SK-N-SH treated with all-trans-retinoic acid at 6 μM for 48 hours (cell line): ENCODE measurements around the gene CLEC1A.

Source experiments
- BACH2 ChIP-seq: fragments of 250-450 bp; sonication (Bioruptor Pico); IDR thresholded peaks from 2 replicates; pipeline ENCODE4 v1.9.0; 2021; ENCODE audit warnings: mild to moderate bottlenecking, borderline replicate concordance
- ESRRG ChIP-seq: fragments of 250-450 bp; sonication (Bioruptor Pico); IDR thresholded peaks from 2 replicates; pipeline ENCODE4 v1.6.1; 2021; ENCODE audit warnings: mild to moderate bottlenecking
- GLIS3 ChIP-seq: fragments of 250-450 bp; sonication (Bioruptor Pico); IDR thresholded peaks from 2 replicates; pipeline ENCODE4 v1.5.0; 2020; ENCODE audit warnings: mild to moderate bottlenecking, moderate library complexity
- ISL1 ChIP-seq: fragments of 250-450 bp; sonication (Bioruptor Pico); IDR thresholded peaks from 2 replicates; pipeline ENCODE4 v2.1.2; 2022; ENCODE audit warnings: mild to moderate bottlenecking, moderate library complexity
- OSR1 ChIP-seq: fragments of 250-450 bp; sonication (Bioruptor Pico); IDR thresholded peaks from 2 replicates; pipeline ENCODE4 v1.8.0; 2022; ENCODE audit warnings: moderate library complexity, mild to moderate bottlenecking, inconsistent platforms
- PPARA ChIP-seq: fragments of 250-450 bp; sonication (Bioruptor Pico); IDR thresholded peaks from 2 replicates; pipeline ENCODE4 v1.5.0; 2020; ENCODE audit warnings: mild to moderate bottlenecking, borderline replicate concordance
- TCF4 ChIP-seq: fragments of 250-450 bp; sonication (Bioruptor Pico); IDR thresholded peaks from 2 replicates; pipeline ENCODE4 v1.8.0; 2021; ENCODE audit warnings: mild to moderate bottlenecking, moderate library complexity, borderline replicate concordance
- ZFP30 ChIP-seq: fragments of 450-650 bp; formaldehyde crosslinking; IDR thresholded peaks from 2 replicates; pipeline ENCODE4 v1.5.0; 2022; ENCODE audit warnings: mild to moderate bottlenecking, moderate library complexity
- TF ChIP-seq, protein P1 (sequence below): fragments of 250-450 bp; sonication (Bioruptor Pico); IDR thresholded peaks from 2 replicates; pipeline ENCODE4 v1.5.0; 2020; ENCODE audit warnings: mild to moderate bottlenecking, moderate library complexity
- TF ChIP-seq, protein P2 (sequence below): fragments of 250-450 bp; sonication (Bioruptor Pico); IDR thresholded peaks from 2 replicates; pipeline ENCODE4 v1.5.1; 2020; ENCODE audit warnings: low read depth, mild to moderate bottlenecking, moderate library complexity

DNA sequence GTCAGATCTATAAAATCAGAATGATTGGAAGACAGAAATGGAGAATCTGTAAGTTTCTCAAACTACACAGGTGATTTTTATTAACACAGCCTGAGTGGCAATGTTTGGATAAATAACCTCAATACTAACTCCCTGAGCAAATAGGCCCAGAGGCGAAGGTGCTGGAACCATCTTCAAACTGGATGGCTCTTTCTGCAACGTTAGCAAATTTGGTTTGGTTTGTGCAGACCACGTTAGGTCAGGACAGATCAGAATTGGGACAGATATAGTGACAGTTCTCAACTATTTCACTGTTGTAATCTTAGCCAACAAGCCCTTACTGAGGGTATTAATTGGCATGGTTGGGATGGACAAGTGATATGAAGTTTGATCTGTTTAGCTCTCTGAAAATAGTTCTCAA, 77.4 kb downstream of the CLEC1A start:
- TF ChIP-seq TCF4 (CRISPR knock-in tag): no peak
- TF ChIP-seq OSR1: no peak
- TF ChIP-seq, protein P1, sequence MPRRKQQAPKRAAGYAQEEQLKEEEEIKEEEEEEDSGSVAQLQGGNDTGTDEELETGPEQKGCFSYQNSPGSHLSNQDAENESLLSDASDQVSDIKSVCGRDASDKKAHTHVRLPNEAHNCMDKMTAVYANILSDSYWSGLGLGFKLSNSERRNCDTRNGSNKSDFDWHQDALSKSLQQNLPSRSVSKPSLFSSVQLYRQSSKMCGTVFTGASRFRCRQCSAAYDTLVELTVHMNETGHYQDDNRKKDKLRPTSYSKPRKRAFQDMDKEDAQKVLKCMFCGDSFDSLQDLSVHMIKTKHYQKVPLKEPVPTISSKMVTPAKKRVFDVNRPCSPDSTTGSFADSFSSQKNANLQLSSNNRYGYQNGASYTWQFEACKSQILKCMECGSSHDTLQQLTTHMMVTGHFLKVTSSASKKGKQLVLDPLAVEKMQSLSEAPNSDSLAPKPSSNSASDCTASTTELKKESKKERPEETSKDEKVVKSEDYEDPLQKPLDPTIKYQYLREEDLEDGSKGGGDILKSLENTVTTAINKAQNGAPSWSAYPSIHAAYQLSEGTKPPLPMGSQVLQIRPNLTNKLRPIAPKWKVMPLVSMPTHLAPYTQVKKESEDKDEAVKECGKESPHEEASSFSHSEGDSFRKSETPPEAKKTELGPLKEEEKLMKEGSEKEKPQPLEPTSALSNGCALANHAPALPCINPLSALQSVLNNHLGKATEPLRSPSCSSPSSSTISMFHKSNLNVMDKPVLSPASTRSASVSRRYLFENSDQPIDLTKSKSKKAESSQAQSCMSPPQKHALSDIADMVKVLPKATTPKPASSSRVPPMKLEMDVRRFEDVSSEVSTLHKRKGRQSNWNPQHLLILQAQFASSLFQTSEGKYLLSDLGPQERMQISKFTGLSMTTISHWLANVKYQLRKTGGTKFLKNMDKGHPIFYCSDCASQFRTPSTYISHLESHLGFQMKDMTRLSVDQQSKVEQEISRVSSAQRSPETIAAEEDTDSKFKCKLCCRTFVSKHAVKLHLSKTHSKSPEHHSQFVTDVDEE (CRISPR knock-in tag): no peak
- no peak for TF ChIP-seq BACH2 (CRISPR knock-in tag)
- TF ChIP-seq ESRRG (CRISPR knock-in tag): no peak
- TF ChIP-seq, protein P2, sequence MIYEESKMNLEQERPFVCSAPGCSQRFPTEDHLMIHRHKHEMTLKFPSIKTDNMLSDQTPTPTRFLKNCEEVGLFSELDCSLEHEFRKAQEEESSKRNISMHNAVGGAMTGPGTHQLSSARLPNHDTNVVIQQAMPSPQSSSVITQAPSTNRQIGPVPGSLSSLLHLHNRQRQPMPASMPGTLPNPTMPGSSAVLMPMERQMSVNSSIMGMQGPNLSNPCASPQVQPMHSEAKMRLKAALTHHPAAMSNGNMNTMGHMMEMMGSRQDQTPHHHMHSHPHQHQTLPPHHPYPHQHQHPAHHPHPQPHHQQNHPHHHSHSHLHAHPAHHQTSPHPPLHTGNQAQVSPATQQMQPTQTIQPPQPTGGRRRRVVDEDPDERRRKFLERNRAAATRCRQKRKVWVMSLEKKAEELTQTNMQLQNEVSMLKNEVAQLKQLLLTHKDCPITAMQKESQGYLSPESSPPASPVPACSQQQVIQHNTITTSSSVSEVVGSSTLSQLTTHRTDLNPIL (CRISPR knock-in tag): no peak
- no peak for TF ChIP-seq PPARA (CRISPR knock-in tag)
- TF ChIP-seq ISL1: no peak
- TF ChIP-seq ZFP30 (CRISPR knock-in tag): no peak
- no peak for TF ChIP-seq GLIS3 (CRISPR knock-in tag)
